HepG2 (cell line): Measurements from ENCODE around the gene POLG2. TPM values are rescaled to one million over a fixed set of nuclear protein-coding genes. Genes with fewer than 3 reads are reported as not detected.

ENCODE experiments used
- ATAC-seq: fragments of 200-7000 bp; cut with Tn5 transposase; 3 replicates; pipeline ENCODE4 v1.9.1; 2020; ENCODE audit warnings: mild to moderate bottlenecking, moderate library complexity
- Bru-seq: library from RNA; stranded (reverse); fragments of 400-500 nt; gene quantifications from one replicate; lab custom pipeline; 2021; lab: Mats Ljungman, UMichigan
- BruChase-seq, 2 experiments: library from RNA; stranded (reverse); fragments of 400-500 nt; gene quantifications; one replicate each; lab custom pipeline; 2021; lab: Mats Ljungman, UMichigan
- BruUV-seq: library from RNA; stranded (reverse); fragments of 400-500 nt; replicated peaks from 2 replicates; lab custom pipeline; 2021; lab: Mats Ljungman, UMichigan
- CTCF ChIA-PET: fragments of 300-600 bp; formaldehyde crosslinking; extraction: SDS; loops from one replicate; lab custom pipeline; 2021; ENCODE audit warnings: low total read pairs, inconsistent platforms, low intra/inter-chr PET ratio; lab: Yijun Ruan, JAX
- POLR2A ChIA-PET: fragments of 350-600 bp; sonication (Branson Sonifier 250); formaldehyde crosslinking; loops from one replicate; lab custom pipeline; 2020; ENCODE audit warnings: antibody characterized with exemption, inconsistent platforms; lab: Yijun Ruan, JAX
- DNase-seq: peaks from one replicate; pipeline ENCODE4 v3.0.0-alpha.2; 2015; ENCODE audit warnings: low spot score
- FAIRE-seq: peaks from 3 replicates; lab custom pipeline; 2011; peaks lifted over from hg19 to GRCh38; lab: Jason Lieb, UNC
- H2AFZ ChIP-seq: one replicate; pipeline ENCODE4 v1.6.1; 2011; ENCODE audit warnings: low read length, inconsistent platforms
- H3K27ac ChIP-seq: fragments of 300-600 bp; 3 replicates; pipeline ENCODE4 v1.8.0; 2011; ENCODE audit warnings: mixed run types, mild to moderate bottlenecking, mixed read lengths, low read length, inconsistent platforms; ENCODE audit not compliant: insufficient read depth; ENCODE audit errors: extremely low read length
- H3K27me3 ChIP-seq, 2 experiments: fragments of 200-600 bp in 1 of 2; 2 replicates in 1 of 2; 3 replicates in 1 of 2; pipeline versions ENCODE4 v1.6.0 to v1.8.0; 2011; ENCODE audit warnings: low read length in 2 of 2, mild to moderate bottlenecking in 2 of 2, moderate library complexity in 2 of 2, inconsistent platforms in 1 of 2; ENCODE audit not compliant: insufficient read depth in 2 of 2, control insufficient read depth in 1 of 2
- H3K36me3 ChIP-seq, 2 experiments: fragments of 200-600 bp in 1 of 2; replicated peaks in 1 of 2; 2 replicates in 1 of 2; 3 replicates in 1 of 2; pipeline versions ENCODE4 v1.5.1 to v1.8.0; 2011; ENCODE audit warnings: low read length in 2 of 2, inconsistent platforms in 1 of 2; ENCODE audit not compliant: insufficient read depth in 2 of 2, control insufficient read depth in 1 of 2
- H3K4me1 ChIP-seq: 2 replicates; pipeline ENCODE4 v1.5.1; 2012; ENCODE audit warnings: low read length, inconsistent platforms; ENCODE audit not compliant: insufficient read depth
- H3K4me2 ChIP-seq: 2 replicates; pipeline ENCODE4 v1.6.0; 2011; ENCODE audit warnings: low read depth, low read length, inconsistent platforms
- H3K4me3 ChIP-seq, 3 experiments: fragments of 200-600 bp in 1 of 3; sonication (generic), shearing (Covaris generic) in 1 of 3; replicated peaks in 1 of 3; 2 replicates each; pipeline ENCODE4 v1.5.1; 2011 to 2016; ENCODE audit warnings: low read length in 3 of 3, inconsistent platforms in 2 of 3, low read depth in 2 of 3, mild to moderate bottlenecking in 2 of 3, control low read depth in 1 of 3, mixed read lengths in 1 of 3; ENCODE audit not compliant: insufficient read depth in 1 of 3
- H3K79me2 ChIP-seq: one replicate; pipeline ENCODE4 v1.6.1; 2011; ENCODE audit warnings: low read length, inconsistent platforms; ENCODE audit not compliant: insufficient read depth
- H3K9ac ChIP-seq: 2 replicates; pipeline ENCODE4 v1.6.0; 2011; ENCODE audit warnings: mild to moderate bottlenecking, low read depth, low read length, inconsistent platforms; ENCODE audit not compliant: insufficient read depth
- H3K9me3 ChIP-seq: 2 replicates; pipeline ENCODE4 v1.5.1; 2012; ENCODE audit warnings: mild to moderate bottlenecking, low read length
- H4K20me1 ChIP-seq: 2 replicates; pipeline ENCODE4 v1.6.0; 2011; ENCODE audit warnings: inconsistent platforms, mild to moderate bottlenecking, low read length, moderate library complexity; ENCODE audit not compliant: insufficient read depth
- ARID2 ChIP-seq: sonication (generic); formaldehyde crosslinking; IDR thresholded peaks from 2 replicates; pipeline ENCODE4 v1.8.1; 2022; ENCODE audit warnings: mild to moderate bottlenecking, missing genetic modification reagents, borderline replicate concordance
- HHEX ChIP-seq: IDR thresholded peaks from 2 replicates; pipeline ENCODE4 v1.6.1; 2016; ENCODE audit warnings: control low read depth
- HMG20B ChIP-seq: conservative IDR thresholded peaks from 2 replicates; pipeline ENCODE4 v1.6.1; 2016; ENCODE audit warnings: missing genetic modification reagents, missing compliant biosample characterization
- KLF13 ChIP-seq: sonication (generic); formaldehyde crosslinking; IDR thresholded peaks from 2 replicates; pipeline ENCODE4 v1.4.0; 2020; ENCODE audit warnings: mild to moderate bottlenecking, missing genetic modification reagents
- SMAD9 ChIP-seq: sonication (generic); formaldehyde crosslinking; IDR thresholded peaks from 2 replicates; pipeline ENCODE4 v1.5.1; 2020; ENCODE audit warnings: mild to moderate bottlenecking, missing genetic modification reagents
- XBP1 ChIP-seq: sonication (generic); formaldehyde crosslinking; IDR thresholded peaks from 2 replicates; pipeline ENCODE4 v1.5.0; 2020; ENCODE audit warnings: missing genetic modification reagents
- ZNF451 ChIP-seq: sonication (generic); formaldehyde crosslinking; IDR thresholded peaks from 2 replicates; pipeline ENCODE4 v1.5.0; 2020; ENCODE audit warnings: mild to moderate bottlenecking, missing genetic modification reagents
- ZNF510 ChIP-seq: sonication (generic); formaldehyde crosslinking; IDR thresholded peaks from 2 replicates; pipeline ENCODE4 v1.4.0; 2020; ENCODE audit warnings: low read depth, mild to moderate bottlenecking, missing genetic modification reagents
- WGBS: methylation state at CpG from one replicate; pipeline ENCODE4 v1.1.6; 2017; ENCODE audit warnings: low lambda C conversion rate; 5-methylcytosine and 5-hydroxymethylcytosine counted together
- in situ Hi-C: cut with HindIII; loops from 2 replicates; pipeline ENCODE4 v1.10.0; 2017; ENCODE audit warnings: low pct_unique_long_range_greater_than_20kb; ENCODE audit not compliant: extremely low pct_ligation_motif_present
- intact Hi-C: fragments of 100-400 bp; cut with micrococcal nuclease; formaldehyde crosslinking; loops from one replicate; pipeline ENCODE4 v1.10.0; 2022; ENCODE audit not compliant: unreplicated experiment
- long read RNA-seq, 2 experiments: library from RNA in 1 of 2; library from polyadenylated mRNA in 1 of 2; stranded (forward) in 1 of 2; unstranded in 1 of 2; transcript quantifications; one replicate each; pipeline ENCODE4 v2.0.0, GENCODE V29; 2019 to 2022
- polyA minus RNA-seq, 3 experiments: library from RNA; depleted of rRNA, polyadenylated mRNA; stranded (reverse); fragments of >200 nt; gene quantifications; 2 replicates each; pipeline ENCODE4 v1.2.3, GENCODE V29; 2011; ENCODE audit warnings: low replicate concordance in 1 of 3
- polyA plus RNA-seq, 8 experiments: library from polyadenylated mRNA; depleted of rRNA in 3 of 8; stranded (reverse) in 7 of 8; unstranded in 1 of 8; fragments of >200 nt; fragmentation: Illumina TruSeq in 4 of 8; extraction: Trizol in 4 of 8; gene quantifications; 2 replicates each; pipeline versions ENCODE4 v1.2.1 to v1.2.3, GENCODE V29; 2011 to 2016; ENCODE audit warnings: low read depth in 4 of 8, missing spikeins in 1 of 8, mixed read lengths in 1 of 8; ENCODE audit not compliant: insufficient read depth in 1 of 8
- total RNA-seq, 5 experiments: library from RNA; depleted of rRNA; stranded (reverse); fragments of >200 nt; fragmentation: Illumina TruSeq; extraction: Trizol; gene quantifications; 2 replicates each; pipeline ENCODE4 v1.2.3, GENCODE V29; 2016; ENCODE audit warnings: low read depth in 1 of 5
- TF ChIP-seq, protein P1 (sequence below): sonication (generic); formaldehyde crosslinking; IDR thresholded peaks from 2 replicates; pipeline ENCODE4 v1.4.0; 2020; ENCODE audit warnings: mild to moderate bottlenecking, low read depth, missing genetic modification reagents
- TF ChIP-seq, protein P2 (sequence below): IDR thresholded peaks from 2 replicates; pipeline ENCODE4 v1.6.1; 2016; ENCODE audit warnings: low read depth
- TF ChIP-seq, protein P3 (sequence below): sonication (generic); formaldehyde crosslinking; IDR thresholded peaks from 2 replicates; pipeline ENCODE4 v1.8.1; 2023; ENCODE audit warnings: mild to moderate bottlenecking, inconsistent platforms, moderate library complexity, missing genetic modification reagents, borderline replicate concordance

Gene POLG2
- total RNA-seq (2016; rRNA removed; fragmentation: Illumina TruSeq; extraction: Trizol) (16.2 and 25.5 TPM in 2 replicates), polyA plus RNA-seq (2011; rRNA removed) (19.6 and 21.1 TPM in 2 replicates), polyA minus RNA-seq (2011; rRNA and poly(A)+ RNA removed; ENCODE audit: low replicate concordance) (8.5 and 12.3 TPM in 2 replicates), Bru-seq, nascent RNA (percentile 80 among the genes with signal in this experiment), BruChase-seq, experiment 1, labeled RNA remaining after a 6-hour chase (percentile 87 among the genes with signal in this experiment), BruChase-seq, experiment 2, labeled RNA remaining after a 2-hour chase (percentile 85 among the genes with signal in this experiment)
- 6.2 and 6.5 TPM in 2 replicates for total RNA-seq (2016; cell fraction: cytosol; rRNA removed; fragmentation: Illumina TruSeq; extraction: Trizol; ENCODE audit: low read depth)
- 17.1 and 25.1 TPM in 2 replicates for total RNA-seq (2016; cell fraction: insoluble cytoplasmic fraction; rRNA removed; fragmentation: Illumina TruSeq; extraction: Trizol)
- 4.8 and 7.5 TPM in 2 replicates for total RNA-seq (2016; cell fraction: membrane; rRNA removed; fragmentation: Illumina TruSeq; extraction: Trizol)
- total RNA-seq (2016; cell fraction: nucleus; rRNA removed; fragmentation: Illumina TruSeq; extraction: Trizol) = 40.2 and 43.9 TPM in 2 replicates
- 7.1 and 7.7 TPM in 2 replicates for polyA plus RNA-seq (2011; cell fraction: cytosol; rRNA removed)
- polyA plus RNA-seq (2011; cell fraction: nucleus; rRNA removed) = 33.9 and 48.5 TPM in 2 replicates
- 20.6 and 26.0 TPM in 2 replicates for polyA plus RNA-seq (2012)
- 1.7 and 1.9 TPM in 2 replicates for polyA plus RNA-seq (2016; cell fraction: cytosol; fragmentation: Illumina TruSeq; extraction: Trizol; ENCODE audit: low read depth)
- polyA plus RNA-seq (2016; cell fraction: insoluble cytoplasmic fraction; fragmentation: Illumina TruSeq; extraction: Trizol; ENCODE audit: low read depth) = 15.7 and 18.4 TPM in 2 replicates
- polyA plus RNA-seq (2016; cell fraction: membrane; fragmentation: Illumina TruSeq; extraction: Trizol; ENCODE audit: low read depth) = 2.1 and 3.4 TPM in 2 replicates
- 81.7 and 89.2 TPM in 2 replicates for polyA plus RNA-seq (2016; cell fraction: nucleus; fragmentation: Illumina TruSeq; extraction: Trizol; ENCODE audit: insufficient read depth, low read depth)
- polyA minus RNA-seq (2011; cell fraction: cytosol; rRNA and poly(A)+ RNA removed) = 3.9 and 5.4 TPM in 2 replicates
- 61.8 and 78.0 TPM in 2 replicates for polyA minus RNA-seq (2011; cell fraction: nucleus; rRNA and poly(A)+ RNA removed)
- long read RNA-seq, experiment 1, transcript POLG2-201 (8 exons, 1,564 nt) = major isoform, 11 of 15 reads
- long read RNA-seq, experiment 1, partial matches to known transcripts = 1 of 15 reads
- long read RNA-seq, experiment 1, other reads (novel, unspliced or antisense) = 3 of 15 reads
- long read RNA-seq, experiment 2, transcript POLG2-201 (8 exons, 1,564 nt) = major isoform, 9 of 12 reads
- long read RNA-seq, experiment 2, partial matches to known transcripts = 2 of 12 reads
- long read RNA-seq, experiment 2, other reads (novel, unspliced or antisense) = 1 of 12 reads

DNA sequence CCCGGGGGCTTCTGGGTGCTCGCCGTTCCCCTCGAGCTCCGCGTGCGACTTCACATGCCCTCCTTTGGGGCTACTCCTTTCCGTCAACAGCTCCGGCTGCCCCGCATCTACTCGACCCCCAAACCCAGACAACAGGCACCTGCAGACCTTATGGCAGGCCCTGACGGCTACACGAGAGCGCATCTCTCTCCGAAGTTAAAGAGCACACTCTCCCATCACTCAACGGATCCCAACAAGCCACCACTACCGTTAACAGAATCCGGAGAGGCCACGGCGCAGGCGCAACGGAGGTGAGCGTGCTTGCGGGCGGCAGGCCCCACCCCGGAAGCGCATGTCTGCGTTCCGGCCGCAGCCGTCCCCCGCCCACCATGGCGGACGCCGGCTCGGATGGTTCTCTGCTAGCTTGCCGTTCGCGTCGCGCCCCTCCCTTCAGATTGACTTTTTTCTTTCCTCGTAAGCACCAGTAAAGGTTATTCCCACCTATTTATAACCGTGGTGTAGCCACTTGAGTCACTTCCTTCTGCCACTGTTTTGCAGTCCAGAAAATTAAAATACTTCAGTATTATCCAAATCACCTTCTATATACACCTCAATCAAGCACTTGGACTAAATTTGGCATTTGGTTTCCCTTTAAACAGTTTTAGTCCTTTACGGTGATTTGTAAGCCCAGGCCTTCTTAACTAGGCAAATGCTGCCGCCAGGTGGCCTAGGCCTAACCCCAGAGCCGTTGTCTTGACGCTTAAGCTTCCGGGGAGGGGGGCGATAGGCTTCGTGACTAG lies at the start of gene POLG2:
Gene POLG2 (minus strand): TSS at position 269 of the 779 bp plus-strand sequence. CDS start 86 bp downstream, at position 183.
- H3K79me2 ChIP-seq = peaks cover 35% of the 10 kb centered on the region
- FAIRE-seq = peak; percentile 42
- peak; percentile 92 for DNase-seq
- in situ Hi-C loops (loop anchor here (10.0 kb wide), 1 partner anchor 192 kb away; no protein-coding TSS in a partner anchor), intact Hi-C loops (loop anchor here (1.0 to 10.0 kb wide), 3 partner anchors 8 to 342 kb away; no protein-coding TSS in a partner anchor)
- POLR2A ChIA-PET = interaction anchor here (0.6 to 7.3 kb wide), 16 partner anchors 9 to 351 kb away, joined by 3 to 202 read pairs (median 4); partner anchors contain the start of genes CEP95, DDX5 and TEX2
- peaks cover 13 to 37% of the 10 kb centered on the region in 2 experiments for H3K36me3 ChIP-seq
- peak within 1 kb of the TSS; percentile 65 to 90 (median 68) for H3K4me3 ChIP-seq
- H4K20me1 ChIP-seq = peaks cover 24% of the 10 kb centered on the region
- peak within 1 kb of the TSS; percentile 88 for H3K4me2 ChIP-seq
- H3K9me3 ChIP-seq = no peaks in the 10 kb centered on the region
- peak within 1 kb of the TSS; percentile 38 for H2AFZ ChIP-seq
- H3K27me3 ChIP-seq = no peaks in the 10 kb centered on the region; a peak in 1 of 5 replicates
- peak within 1 kb of the TSS; percentile 74 for H3K27ac ChIP-seq
- CTCF ChIA-PET = no interaction called here
- ATAC-seq = peak; percentile 86
- BruUV-seq = TSS peak; percentile 99
- peaks cover 73% of the 10 kb centered on the region for H3K4me1 ChIP-seq
- WGBS = 1% methylated on average over 50 of the region's 50 CpGs
- peak within 1 kb of the TSS; percentile 80 for H3K9ac ChIP-seq
- TF ChIP-seq ARID2 (peak; percentile 95), ZNF510 (CRISPR knock-in tag) (peak; percentile 91; the same call in 1 of the 2 replicates), XBP1 (CRISPR knock-in tag) (0 out of 2 replicates have a peak, but pooled peaks have one; percentile 28), SMAD9 (CRISPR knock-in tag) (peak; percentile 81; the same call in 1 of the 2 replicates), HMG20B (0 out of 2 replicates have a peak, but pooled peaks have one; percentile 20), KLF13 (CRISPR knock-in tag) (0 out of 2 replicates have a peak, but pooled peaks have one; percentile 53), HHEX (CRISPR knock-in tag) (no peak; the same call in 1 of the 2 replicates), ZNF451 (peak; percentile 80; the same call in 1 of the 2 replicates)
- TF ChIP-seq, protein P1, sequence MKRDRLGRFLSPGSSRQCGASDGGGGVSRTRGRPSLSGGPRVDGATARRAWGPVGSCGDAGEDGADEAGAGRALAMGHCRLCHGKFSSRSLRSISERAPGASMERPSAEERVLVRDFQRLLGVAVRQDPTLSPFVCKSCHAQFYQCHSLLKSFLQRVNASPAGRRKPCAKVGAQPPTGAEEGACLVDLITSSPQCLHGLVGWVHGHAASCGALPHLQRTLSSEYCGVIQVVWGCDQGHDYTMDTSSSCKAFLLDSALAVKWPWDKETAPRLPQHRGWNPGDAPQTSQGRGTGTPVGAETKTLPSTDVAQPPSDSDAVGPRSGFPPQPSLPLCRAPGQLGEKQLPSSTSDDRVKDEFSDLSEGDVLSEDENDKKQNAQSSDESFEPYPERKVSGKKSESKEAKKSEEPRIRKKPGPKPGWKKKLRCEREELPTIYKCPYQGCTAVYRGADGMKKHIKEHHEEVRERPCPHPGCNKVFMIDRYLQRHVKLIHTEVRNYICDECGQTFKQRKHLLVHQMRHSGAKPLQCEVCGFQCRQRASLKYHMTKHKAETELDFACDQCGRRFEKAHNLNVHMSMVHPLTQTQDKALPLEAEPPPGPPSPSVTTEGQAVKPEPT (CRISPR knock-in tag) = no peak
- TF ChIP-seq, protein P2, sequence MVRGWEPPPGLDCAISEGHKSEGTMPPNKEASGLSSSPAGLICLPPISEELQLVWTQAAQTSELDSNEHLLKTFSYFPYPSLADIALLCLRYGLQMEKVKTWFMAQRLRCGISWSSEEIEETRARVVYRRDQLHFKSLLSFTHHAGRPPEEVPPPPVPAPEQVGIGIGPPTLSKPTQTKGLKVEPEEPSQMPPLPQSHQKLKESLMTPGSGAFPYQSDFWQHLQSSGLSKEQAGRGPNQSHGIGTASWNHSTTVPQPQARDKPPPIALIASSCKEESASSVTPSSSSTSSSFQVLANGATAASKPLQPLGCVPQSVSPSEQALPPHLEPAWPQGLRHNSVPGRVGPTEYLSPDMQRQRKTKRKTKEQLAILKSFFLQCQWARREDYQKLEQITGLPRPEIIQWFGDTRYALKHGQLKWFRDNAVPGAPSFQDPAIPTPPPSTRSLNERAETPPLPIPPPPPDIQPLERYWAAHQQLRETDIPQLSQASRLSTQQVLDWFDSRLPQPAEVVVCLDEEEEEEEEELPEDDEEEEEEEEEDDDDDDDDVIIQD = peak; percentile 67
- TF ChIP-seq, protein P3, sequence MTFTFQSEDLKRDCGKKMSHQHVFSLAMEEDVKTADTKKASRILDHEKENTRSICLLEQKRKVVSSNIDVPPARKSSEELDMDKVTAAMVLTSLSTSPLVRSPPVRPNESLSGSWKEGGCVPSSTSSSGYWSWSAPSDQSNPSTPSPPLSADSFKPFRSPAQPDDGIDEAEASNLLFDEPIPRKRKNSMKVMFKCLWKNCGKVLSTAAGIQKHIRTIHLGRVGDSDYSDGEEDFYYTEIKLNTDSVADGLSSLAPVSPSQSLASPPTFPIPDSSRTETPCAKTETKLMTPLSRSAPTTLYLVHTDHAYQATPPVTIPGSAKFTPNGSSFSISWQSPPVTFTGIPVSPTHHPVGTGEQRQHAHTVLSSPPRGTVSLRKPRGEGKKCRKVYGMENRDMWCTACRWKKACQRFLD (CRISPR knock-in tag) = peak; percentile 85
